ENCODE data around the gene WIF1.

- TF ChIP-seq CTCF (IDR thresholded peaks at IDR 0.05) (no peak), POLR2A (IDR thresholded peaks at IDR 0.05) (no peak)
Measured at GRCh38 chr12:65055859-65056258, 65.2 kb downstream of the WIF1 start.

All from uterus (tissue), 2 donors.